ENCODE measurements around the gene PNCK. TPM values are rescaled to one million over a fixed set of nuclear protein-coding genes. Genes with fewer than 3 reads are reported as not detected.
"Not testable (repeated sequence)": the region's sequence is repeated elsewhere in the genome, so short reads cannot be mapped to it uniquely, and the experiment has no call there.

Gene PNCK
- polyA plus RNA-seq, 3 donors: 4.8 to 7.0 (median 5.6) TPM

DNA sequence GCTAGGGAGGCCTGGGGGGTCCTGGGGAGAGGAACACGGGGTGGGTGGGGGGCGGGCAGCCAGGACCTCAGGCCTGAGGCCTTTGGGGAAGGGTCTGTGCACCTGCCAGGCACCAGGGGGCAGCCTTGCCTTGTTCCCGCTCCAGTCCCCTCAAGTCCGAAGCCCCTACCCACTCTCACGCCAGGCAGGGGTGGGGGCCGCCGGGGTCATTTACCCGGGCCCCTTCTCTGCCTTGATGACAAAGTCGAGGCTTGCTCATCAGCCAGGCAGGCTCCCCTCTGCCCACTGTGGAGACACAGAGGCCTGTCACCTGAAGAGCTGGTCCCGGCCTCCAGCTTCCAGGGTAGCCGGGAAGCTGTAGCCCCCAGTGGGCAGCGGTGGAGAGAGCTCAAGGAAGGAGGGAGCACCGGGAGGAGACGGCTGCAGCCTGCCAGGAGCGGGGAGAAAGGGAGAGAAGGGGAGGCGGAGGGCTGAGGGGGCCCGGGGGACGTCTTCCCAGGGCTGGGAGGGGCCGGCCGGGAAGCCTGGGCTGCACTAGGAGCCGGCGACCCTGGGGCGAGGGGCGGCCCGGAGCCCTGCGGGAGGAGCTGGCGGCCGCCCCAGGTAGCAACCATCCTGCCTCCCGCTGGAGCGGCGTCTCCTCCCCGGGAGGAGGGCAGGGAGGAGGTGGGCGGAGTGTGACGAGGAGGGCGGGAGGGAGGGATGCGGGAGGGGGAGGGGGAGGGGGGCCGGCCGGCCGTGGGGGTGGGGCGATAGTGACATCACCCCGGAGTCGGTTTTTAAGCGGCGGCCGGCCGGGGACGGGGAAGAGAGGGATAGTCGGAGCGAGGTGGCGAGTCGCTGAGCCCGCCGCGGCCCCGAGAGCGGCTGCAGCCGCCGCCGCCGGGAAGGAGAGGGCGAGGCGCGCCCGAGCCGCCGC lies 13.8 kb upstream of the PNCK start, which contains the start of gene SLC6A8:
SLC6A8 (plus strand) TSS at position 806 of the 919 bp plus-strand sequence. CDS start 649 bp downstream, outside the sequence.
- DNase-seq (ENCODE audit: low read depth in 3 of 3, low spot score in 2 of 3): no peak

DNA sequence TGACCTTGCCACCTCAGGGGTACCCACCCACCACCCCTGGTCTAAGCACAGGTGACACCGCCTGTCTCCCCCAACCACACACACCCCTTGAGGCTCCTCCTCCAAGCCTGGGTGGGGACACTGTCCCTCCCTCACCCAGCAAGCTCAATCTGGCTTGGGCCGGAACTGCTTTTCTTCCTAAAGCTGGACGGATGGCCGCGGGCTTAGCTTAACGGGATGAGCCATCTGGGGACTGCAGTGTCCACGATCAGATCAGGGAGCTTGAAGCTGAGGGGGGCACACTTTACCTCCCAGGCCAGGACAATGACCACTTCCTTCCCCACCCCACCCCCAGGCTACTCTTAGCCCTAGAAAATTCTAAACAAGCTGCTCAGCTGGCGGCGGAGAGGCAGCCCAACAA lies 13.1 kb upstream of the PNCK start:
- no peak for DNase-seq (ENCODE audit: low read depth in 3 of 3, low spot score in 2 of 3)

DNA sequence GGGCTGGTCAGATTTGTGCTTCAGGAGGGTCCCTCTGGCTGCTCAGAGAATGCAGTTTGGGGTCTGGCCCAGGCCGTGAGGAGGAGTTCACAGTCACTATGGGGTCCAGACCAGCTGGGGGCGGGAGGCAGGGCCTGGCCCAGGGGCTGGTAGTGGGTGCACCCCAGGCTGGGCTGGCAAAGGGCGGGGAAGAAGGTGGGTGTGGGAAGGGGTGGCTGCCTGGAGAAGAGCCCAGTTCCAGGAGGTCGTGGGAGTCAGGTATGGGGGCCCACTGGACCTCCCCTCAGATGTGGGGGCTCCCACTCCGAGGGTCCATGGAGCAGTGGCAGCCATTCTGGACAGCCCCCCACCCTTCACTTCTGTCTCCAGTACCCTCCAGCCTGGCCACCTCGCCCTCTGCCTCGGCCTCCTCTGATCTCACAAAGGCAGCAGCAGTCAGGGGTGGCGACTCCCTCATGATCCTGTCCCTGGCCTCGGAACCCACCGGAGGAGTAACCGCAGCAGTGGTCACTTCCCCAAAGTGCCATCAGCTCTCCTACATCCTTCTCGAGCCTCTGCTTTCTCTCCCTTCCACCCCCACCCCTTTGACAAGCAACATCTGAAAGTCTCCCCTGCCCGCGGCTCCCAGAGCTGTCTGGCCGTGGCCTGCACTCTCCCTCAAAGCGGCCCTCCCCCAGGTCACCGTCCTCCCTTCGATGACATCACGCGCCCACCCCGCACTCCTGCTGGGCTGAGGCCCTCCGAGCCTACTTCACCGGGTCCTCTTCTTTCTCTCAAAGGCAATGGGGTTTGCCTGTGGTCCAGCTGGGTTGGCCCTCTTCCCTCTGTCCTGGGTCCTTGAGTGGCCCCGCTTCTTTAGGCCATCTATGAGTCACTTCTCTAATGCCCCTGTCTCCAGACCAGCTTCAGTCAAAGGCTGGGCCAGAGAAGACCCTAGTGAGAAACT lies 12.4 kb upstream of the PNCK start:
- DNase-seq (ENCODE audit: low read depth in 3 of 3, low spot score in 2 of 3): no peak

DNA sequence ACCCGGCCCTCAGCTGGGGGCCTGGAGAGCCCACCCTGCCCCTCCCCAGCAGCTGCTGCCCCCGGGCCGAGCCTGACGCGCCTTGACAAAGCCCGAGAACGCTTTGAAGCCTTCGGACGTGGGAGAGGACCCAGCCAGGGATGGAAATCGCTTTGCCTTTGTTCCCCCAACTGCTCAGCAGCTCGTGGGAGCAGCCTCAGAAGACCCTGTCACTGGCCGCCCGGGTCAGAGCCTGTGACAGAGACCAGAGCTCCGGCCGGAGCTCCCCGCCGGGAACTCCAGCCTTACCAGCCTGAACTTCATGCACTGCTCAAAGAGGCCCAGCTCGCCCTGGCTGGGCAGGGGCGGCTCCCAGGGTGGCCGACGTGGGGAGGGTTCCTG lies 11.5 kb upstream of the PNCK start:
- no peak for DNase-seq (ENCODE audit: low read depth in 3 of 3, low spot score in 2 of 3)

DNA sequence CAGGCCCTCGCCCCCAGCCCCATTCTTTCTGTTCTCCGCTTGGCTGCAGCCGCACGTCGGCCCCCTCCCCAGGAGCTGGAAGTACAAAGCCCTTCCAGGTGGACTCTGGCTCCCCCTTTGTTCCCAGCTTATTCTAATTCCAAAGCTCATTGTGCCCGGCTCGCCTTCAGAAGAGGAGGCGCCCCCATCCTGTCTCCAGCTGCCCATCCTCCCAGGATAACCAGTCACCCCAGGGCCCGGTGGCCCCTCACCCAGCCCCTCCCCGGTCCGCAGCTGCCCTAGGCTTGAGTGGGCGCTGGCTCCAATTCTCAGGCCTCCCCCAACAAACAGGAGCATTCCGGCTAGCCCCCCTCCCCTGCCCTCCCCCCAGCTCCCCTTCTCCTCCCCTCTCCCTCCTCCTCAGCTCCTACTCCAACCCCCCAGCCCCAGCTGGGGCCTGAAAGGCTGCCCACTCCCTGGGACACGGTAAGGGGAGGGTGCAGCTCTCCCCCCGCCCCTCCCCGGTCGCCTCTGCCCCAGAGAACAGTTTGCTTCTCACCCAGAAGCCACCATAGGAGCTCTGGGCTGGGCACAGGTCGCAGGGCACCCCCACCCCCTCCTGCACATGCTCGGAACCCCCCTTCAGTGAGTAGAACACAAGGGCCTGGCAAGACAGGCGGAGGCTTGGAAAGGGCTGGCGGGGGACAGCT lies 11.0 kb upstream of the PNCK start:
- DNase-seq (ENCODE audit: low read depth in 3 of 3, low spot score in 2 of 3): no peak

DNA sequence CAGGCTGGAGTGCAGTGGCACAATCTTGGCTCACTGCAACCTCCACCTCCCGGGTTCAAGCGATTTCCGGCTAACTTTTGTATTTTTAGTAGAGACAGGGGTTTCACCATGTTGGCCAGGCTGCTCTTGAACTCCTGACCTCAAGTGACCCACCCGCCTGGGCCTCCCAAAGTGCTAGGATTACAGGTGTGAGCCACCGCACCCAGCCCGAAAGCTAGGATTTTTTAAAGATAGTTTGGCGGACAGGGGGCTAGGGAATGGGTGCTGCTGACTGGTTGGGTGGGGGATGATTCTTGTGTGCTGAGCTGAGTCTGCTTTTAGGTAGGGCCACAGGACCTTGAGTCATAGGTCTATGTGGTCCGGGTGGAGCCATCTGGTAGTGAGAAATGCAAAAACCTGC lies 9.9 kb upstream of the PNCK start:
- DNase-seq (ENCODE audit: low read depth in 3 of 3, low spot score in 2 of 3): not testable (repeated sequence)

DNA sequence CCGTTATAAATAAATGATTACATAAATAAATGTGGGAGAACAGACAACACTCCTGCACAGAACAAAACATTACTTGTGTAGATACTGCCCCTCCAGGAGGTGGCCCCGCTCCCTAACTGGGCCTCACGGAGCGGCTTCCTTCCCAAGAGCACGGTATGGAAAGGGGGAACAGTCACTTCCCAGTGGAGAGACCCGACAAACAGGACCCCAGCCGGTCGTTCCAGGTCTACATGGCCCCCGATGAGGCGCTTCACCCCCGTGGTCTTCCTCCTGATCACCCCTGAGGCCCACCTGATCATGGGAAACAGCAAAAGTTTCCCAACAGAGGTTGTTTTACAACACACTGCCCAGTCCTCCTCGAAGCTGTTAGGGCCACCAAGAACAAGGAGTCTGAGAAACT lies 7.6 kb upstream of the PNCK start:
- DNase-seq (ENCODE audit: low read depth in 3 of 3, low spot score in 2 of 3): no peak

DNA sequence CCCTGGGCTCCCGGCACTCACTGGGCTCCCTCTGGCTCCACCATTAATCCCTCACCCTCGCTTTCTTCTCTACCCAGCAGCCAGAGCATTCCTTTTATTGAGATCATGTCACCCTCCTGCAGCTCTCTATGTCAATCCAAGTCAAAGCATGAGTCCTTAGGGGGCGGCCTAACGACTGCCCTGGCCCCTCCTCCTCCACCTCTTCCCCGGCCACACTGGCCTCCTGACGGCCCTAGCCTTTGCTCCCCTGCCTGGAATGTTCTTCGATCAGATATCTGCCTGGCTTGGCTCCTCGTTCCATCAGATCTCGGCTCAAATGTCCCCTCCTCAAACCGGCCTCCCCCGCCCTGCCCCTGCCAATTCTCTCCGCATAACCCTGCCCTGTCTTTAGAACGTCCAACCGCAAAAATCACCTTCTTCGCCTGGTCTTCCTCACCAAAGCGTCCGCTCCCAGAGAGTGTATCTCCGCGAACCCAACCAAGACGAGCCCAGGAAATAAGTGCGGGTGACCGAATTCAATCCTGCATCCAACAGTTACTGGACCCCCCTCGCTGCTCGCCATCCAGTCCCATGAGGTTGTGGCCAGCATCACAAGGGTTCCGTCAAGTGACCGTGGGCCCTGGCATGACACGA lies 722 bp upstream of the PNCK start:
- no peak for DNase-seq (ENCODE audit: low read depth in 3 of 3, low spot score in 2 of 3)

DNA sequence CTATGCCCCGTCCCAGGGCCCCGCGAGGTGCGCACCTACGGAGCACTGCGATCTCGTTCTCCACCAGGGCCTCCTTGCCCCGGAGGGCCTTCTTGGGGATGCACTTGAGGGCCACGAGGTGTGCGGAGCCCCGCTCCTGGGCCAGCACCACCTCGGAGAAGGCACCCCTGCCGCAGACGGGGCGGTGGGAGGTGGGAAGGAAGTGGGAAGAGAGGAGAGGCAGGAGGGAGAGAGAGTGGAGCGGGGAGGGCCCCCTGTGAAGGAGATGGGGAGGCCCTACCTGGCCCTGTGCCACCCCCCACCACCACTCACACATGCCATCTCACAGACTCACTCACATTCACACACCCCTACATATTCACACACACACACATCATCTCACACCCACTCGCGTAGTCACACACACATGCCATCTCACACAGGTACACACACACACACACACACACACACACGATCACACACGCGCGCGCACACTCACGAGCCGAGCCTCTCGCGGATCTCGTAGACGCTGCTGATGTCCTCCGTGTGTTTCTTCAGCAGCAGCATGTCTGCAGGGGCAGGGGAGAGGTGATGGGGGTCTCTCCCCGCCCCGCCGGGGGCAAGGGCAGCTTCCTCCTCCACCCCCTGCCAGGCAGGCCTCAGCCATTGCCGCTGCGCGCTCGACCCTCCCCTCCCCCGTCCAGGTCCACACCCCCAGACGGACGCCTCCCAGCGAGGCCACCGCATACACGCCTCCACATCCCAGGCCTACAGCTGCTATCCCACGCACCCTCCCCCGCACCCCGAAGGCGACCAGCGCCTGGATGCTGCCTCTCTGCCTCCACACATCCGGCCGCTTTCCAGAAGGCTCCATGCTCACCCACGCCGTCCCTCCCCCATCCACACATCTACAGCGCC lies 834 bp downstream of the PNCK start:
- DNase-seq (ENCODE audit: low read depth in 3 of 3, low spot score in 2 of 3): no peak

DNA sequence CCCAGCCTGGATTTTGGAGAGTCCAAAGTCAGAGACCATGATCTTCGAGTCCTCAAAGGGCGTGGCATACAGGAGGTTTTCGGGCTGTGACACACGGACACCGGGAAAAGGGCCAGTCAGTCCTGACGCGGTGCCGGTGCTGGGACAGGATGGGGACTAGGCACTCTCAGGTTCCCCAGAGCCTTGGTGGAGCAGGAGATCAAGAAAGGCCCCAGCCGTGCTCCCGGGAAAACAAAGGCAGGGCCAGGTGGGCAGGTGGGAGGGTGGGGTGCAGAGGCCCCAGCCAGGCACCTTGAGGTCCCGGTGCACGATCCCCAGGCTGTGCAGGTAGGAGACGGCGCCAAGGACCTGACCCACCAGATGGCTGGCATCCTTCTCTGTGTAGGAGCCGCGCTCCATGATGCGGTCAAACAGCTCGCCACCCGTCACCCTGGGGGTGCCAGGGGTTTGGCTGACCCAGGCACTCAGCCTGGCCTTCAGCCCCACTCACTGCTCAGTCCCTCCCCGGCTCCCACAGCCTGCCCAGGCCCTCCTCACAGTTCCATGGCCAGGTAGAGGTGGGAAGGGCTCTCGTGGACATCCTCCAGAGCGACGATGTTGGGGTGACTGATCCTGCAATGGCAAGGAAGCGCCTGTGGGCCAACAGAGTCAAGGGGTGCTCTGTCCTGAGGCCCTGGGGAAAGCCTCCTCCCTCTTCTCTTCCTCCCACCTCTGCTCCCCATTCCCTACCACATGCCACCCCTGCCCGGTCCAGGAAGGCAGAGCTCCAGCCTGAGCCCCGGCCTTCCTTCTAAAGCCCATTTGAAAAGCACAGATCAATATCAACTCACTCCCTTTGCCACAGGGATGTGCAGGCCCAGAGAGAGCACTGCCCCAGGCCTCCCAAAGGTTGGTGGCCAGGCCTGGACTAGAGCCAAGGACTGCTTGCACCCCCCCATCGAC lies 1.8 kb downstream of the PNCK start:
- DNase-seq (ENCODE audit: low read depth in 3 of 3, low spot score in 2 of 3): no peak

DNA sequence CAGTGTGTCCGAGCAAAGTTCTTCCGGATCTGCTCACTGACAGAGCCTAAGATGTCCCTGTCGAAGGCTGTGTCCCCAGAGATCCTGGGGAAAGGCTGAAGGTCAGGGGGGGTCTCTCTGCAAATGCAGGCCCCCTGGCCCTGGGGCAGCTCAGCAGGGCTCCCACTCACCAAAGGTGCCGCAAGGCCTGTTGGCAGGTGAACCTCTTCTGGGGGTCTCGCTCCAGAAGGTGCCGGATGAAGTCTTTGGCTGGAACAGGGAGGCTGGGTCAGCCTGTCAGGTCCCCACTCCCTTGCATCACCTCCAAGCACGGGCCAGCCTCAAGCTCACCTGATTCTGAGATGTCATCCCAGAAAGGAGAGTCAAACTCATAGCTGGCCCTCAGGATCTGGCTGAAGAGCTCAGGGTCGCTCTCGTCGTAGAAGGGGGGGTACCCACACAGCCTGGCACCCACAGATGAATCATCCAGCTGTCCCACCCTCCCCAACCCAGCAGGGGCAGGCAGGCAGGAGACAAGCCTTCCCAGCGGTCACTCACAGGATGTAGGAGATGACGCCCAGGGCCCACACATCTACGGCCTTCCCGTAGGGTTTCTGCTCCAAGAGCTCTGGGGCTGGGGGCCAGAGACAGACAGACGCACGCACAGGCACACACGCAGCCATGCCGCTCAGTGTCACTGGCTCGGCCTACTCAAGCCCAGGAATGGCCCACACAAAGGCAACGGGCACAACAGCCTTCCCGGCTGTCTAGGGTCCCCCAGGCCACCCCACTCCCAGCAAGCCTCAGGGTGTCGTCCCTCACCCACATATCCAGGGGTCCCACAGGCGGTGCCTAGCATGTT lies 2.6 kb downstream of the PNCK start:
- no peak for DNase-seq (ENCODE audit: low read depth in 3 of 3, low spot score in 2 of 3)

DNA sequence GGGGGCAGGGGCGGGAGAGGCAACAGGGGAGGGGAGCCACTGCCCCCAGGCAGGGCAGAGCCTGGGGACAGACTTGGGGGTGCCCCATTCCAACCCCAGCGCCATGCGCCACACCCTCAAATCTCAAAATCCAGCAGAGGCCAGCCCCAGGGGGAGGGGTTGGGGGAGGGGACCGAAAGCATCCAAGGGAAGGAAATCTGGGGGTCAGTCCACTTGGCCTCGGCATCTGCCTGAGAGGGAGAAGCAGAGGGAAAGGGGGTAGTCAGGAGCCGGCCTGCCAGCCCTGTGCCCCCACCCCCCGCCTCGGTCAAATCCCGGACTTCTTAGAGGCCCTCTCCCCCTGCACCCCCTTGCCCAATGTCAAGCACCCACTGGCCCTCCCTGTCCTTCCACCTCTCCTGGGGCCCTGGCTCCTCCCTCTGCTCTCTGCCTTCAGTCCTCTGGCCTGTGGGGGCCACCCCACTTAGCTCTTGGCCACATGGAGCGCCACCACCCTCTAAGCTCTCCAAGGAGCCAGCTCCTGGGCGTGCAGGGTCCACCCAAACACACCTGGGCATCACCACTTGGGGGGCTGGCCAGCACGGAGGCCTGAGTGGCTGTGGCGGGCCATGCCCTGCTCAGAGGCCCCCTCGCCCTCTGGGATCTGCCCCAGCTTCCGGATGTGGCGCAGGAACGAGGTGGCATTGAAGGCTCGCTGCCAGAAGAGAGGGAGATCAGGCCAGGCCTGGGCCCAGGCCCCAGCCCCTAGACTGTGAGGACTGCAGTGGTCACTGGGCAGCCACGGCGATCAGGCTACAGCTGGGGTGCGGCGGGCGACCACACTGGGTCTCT lies 3.5 kb downstream of the PNCK start:
- DNase-seq (ENCODE audit: low read depth in 3 of 3, low spot score in 2 of 3): no peak

DNA sequence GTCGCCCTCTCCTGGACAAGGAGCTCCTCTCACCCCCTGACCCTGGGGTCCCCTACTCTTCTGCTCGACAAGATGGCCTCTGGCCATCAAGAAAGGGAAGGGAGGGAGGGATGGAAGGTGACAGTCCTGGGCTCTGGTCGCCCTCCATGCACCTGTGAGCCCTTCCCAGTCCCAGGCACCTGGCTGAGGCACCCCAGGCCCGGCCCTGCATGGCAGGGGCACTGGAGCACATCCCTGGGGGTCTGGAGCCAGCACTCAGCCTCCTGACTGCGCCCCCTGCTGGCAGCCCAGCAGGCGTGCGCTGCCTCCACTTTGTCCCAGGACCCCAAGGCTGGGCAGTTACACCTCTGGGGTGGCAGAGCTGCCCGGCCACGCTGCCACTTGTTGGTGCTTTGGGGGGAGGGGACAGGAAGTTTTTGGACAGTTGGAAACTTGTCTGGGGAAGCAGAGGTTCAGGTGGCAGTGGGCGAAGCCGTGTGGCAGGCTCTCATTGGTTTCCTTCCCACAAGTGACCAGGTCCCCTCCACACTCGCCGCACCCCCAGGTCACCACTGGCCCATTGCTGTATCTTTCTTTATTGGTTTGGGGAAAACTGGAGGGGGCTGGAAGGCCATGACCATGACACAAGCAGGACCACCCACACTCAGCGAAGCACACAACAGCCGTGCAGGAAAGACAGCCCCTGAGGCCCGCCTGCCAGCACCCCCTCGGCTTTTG lies 4.3 kb downstream of the PNCK start:
- no peak for DNase-seq (ENCODE audit: low read depth in 3 of 3, low spot score in 2 of 3)

DNA sequence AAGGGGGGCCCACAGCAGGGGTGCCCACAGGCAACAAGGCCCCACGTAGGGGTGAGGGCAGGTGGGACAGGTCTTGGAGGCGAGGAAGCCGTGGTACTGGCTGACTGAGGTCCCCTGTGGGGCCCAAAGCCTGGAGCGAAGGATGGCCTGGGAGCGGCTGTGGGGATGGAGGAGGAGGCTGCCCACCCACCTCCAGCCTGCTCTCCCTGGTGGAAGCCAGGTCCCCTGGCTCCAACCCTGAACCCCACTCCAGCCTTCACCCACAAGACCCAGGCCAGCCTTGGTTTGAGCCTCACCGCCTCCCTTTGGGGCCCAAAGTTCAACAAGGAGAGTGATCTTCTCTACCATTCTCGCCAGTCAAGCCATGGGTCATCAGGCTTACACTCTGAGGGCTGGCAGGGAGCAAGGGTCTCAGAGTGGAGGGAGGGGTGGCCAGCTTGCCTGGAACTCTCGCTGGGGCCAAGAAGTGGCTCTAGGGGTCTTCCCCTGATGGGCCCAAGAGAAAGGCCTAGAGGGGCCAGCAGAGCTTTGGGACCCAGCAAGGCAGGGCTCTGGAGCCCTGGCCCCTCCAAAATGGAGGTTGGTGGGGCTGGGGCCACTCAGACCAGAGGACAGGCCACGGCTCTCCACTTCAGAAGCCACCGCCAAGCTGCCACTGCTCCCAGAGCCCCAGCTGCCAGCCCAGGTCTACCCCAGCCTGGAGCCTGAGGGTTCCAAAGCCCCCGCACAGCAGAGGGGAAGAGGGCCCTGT lies 5.0 kb downstream of the PNCK start:
- DNase-seq (ENCODE audit: low read depth in 3 of 3, low spot score in 2 of 3): no peak

DNA sequence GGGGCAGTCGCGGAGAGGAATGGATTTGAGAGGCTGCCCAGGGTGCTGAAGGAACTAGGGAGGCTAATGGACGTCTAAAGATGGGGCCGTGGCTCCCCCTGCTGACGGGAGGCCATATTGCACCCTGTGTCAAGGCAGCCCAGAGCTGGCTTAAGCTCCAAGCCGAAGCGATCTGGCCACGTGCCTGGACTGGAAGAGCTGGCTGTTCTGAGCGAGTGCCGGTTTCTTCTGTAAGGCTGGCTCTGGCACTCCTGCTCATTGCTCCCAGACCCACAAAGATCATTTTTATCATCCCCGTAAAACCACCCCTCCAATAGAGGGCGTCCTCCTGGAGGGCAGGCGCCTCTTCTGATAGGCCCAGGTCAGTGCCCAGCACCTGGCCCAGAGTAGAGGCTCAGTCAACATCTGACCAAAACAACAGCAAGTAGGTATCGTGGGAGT lies 5.6 kb downstream of the PNCK start:
- no peak for DNase-seq (ENCODE audit: low read depth in 3 of 3, low spot score in 2 of 3)

Data from right renal cortex interstitium (tissue), 3 donors.